GM21526 (cell line): ENCODE results near the gene BTBD9.

Source experiments
- ATAC-seq: cut with Tn5 transposase; IDR thresholded peaks from one replicate; pipeline ENCODE4 v1.9.1; 2021; ENCODE audit warnings: moderate library complexity; ENCODE audit not compliant: unreplicated experiment, low FRiP score

Gene BTBD9

DNA sequence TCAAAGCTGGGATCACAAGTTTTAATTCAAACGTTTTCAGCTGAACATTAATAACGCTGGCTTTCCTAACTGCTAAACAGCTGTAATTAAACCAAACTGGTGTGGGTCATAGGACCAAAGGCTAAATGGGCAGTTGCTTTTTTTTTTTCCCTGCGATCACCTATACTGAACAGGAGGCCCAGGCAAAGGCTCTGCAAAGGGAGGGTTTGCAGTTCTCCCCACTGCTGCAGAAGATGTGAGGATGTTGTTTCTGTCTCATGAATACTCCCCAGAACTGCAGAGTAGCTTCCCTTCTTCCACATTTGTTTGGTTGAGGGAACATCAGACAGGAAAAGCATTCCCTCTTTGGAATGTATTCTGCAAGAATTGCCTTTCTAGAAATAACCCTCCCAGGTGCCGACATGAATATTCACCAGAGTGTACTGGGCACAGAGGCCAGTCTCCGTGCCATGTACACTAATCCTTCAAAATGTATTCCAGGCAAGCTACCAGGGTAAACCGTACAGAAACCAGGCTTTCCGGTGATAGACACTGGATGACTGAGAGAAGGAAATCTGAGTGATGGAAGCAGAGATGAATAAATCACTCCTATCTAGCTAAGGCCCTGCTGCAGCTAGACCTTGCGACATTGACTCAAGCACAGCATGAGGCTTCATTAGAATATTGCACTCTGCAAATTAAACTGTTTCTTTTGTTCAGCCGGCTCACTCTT, 370.1 kb downstream of the BTBD9 start:
- ATAC-seq = no peak

DNA sequence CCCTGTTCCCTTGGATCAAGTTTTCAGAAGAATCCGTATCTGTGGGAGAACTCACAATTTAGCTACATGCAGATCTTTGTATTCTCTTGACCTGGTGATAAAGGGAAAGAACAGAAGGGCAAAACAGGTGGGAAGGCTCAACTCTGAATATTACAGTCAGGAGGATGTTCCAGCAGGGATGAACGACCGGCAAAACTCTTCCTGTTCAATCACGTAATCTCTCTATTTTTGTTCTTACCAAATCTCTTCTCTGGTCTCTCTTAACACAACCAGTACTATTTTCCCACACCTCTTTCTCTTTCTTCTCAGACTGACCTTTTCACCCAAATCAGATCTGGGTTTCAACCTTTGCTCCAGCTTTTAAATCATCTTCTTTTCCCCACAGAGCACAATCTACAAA, 371.4 kb downstream of the BTBD9 start:
- ATAC-seq = no peak

DNA sequence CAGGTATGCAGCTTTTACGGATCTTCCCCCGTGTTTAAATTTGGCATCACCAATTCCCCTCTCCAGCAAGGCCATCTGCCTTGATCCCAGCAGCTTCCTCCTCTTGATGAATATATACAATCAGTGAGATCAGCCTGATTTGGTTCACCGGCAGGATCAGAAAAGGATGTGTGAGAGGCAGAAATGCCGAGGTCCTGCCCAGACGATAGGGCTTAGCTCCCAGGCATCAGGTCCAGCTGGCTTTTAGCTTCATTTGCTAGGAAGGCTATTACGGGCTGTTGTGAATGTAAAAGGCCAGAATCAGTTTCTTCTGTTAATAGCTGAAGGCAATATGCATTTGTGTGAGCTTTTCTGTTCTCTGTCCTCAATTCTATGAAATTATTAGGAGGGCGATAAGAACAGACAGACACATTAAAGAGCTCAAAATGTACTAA, 372.8 kb downstream of the BTBD9 start:
- ATAC-seq = no peak

DNA sequence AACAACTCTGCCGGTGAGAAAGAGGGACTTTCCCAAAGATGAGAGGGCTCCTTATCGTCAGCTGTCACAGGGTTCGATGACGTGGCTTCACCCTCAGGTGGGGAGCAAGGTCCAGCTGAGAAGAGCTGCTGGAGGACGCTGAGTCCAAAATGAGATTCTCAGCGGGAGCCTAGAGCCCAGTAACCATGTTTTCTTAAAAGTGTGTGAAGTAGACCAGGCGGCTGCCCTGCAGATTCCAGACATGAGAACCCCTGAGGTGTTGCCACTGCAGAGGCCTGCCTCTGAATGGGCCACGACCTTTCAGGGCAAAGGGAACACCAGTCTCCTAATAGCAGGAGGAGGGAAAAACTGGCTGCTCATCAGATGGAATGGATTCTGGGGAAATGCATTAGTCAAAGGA, 375.1 kb downstream of the BTBD9 start:
- ATAC-seq = no peak

DNA sequence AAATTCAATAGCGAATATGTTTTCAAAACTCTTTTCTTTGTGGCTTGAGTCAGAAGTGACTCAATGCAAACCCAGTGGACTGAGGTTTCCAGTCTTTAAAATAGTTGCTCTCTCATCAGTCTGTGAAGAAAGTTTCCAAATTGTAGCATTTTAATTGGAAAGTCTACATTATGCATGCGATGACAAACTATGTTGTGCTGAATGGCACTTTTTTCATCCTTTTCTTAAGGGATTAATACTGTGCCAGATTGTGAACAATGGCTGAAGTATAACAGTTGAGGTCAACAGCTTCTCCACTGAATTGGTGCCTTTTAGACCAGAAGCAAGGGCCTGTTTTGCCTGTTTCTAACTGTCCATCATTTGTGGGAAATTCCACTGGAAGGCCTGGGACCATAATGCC, 377.1 kb downstream of the BTBD9 start:
- ATAC-seq = no peak

DNA sequence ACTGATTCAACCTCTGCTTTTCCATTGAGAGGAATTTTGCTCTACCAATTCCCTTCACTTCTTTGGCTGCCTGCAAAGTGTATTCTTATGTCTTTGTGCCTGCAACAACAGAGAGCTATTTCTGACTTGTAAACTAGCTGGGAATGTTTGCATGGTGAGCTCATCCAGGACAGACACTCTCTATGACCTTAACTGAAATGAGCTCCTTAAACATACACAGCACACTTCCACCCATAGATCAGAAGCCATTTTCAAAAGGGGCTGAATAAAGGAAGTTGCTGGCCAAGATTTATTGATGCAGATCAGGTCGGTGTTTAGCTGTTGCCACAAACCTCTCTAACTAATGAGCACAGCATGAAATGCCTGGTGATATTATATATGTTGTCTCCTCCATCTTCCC, 377.7 kb downstream of the BTBD9 start:
- no peak for ATAC-seq

DNA sequence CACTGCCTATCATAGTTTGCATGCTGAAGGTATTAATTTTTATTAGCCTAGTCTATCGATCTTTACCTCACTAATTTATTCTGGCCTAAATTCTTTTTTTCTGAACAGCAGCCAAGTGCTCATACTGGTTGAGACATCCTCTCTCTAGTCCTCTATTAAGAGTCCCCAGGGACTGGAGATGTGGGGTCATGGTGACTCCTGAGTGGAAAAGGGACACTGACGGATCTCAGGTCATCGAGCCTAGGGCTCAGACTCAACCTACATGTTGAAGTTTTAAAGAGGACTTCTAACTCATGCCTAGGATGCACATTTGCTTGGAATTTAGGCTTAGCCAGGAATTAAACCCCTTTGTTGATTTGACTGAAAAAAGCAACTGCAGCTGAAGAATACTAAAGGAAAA, 378.1 kb downstream of the BTBD9 start:
- ATAC-seq = no peak

DNA sequence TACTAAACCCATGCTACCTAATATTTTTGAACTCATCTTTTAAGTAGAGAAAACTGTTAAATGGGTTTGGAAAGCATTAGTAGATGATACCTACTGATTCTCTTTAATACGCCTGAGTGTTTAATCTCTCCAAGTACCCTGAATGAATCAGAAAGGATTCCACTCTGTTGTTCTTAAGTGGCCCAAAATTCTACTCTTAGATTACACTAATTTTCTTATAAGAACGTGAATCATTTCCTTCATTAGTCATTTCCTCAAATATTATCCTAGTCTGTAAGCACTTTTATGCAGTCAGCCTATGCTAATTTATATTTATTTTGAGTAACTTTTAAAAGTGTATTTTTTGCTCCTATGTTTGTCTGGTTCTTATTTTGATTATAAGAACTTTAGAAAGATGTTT, 380.0 kb downstream of the BTBD9 start:
- ATAC-seq = no peak

DNA sequence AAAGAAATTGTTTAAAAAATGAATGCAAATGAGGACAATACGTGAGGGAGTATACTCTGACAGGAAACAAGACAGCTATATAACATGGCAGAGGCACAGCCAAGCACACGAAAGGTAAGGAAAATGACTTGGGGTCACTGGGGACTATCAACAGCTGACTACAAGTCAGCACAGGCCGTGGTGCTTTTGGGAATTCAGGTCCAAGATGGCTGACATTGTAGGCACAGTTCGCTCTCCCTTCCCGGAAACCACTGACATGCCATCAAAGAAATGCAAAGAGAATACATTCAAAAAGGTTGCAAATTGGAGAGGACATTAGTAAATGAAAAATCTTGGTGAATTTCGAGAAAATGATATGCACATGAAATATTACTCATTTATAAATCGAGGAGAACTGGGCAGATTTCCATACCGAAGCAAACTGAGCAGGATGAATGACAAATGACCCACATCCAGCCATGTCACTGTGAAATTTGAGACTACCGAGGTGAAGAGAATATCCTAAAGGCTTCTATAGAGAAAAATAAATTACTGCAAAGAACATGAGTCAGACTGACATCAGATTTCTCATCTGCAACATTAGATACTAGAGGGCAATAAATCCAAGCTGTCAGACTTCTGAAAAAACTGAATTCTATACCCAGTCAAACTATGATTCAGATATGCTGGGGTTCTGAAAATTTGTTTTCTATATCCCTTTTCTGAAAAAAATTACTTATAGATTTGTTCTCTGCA, 391.1 kb downstream of the BTBD9 start:
- no peak for ATAC-seq

DNA sequence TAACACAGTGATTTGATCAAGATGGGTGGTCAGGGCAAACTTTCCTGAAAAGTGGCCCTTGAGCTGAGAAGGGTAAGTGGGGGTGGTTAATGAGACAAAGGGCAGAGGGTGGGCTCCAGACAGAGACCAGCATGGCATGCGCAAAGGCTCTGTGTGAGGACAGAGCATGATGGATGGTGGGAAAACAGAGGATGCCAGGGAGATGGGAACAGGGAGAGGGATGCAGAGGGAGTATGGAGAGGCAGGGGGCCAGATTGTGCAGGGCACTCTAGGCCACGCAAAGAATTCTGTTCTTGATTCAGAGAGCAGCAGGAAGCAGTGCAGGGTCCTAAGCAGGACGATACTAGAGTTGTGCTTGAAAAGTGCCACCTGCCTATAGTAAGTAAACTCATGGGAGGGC, 394.4 kb downstream of the BTBD9 start:
- no peak for ATAC-seq

DNA sequence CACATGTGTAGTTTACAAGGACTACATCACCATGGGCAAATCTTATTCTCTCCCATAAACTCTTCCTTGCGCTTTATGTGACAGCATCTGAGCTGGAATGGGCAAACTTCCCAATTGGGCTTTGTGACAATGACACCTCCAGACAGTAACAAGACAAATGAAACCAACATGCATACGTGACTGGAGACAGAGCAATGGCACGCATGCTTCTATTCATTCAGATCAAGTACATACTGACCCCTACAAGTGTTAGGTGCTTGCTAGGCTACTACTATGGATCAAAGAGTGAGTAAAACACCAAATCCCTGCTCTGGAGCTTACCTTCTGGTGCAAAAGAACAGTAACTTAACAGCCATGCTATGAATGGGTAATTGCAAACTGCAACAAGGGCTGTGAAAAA, 394.9 kb downstream of the BTBD9 start:
- no peak for ATAC-seq

DNA sequence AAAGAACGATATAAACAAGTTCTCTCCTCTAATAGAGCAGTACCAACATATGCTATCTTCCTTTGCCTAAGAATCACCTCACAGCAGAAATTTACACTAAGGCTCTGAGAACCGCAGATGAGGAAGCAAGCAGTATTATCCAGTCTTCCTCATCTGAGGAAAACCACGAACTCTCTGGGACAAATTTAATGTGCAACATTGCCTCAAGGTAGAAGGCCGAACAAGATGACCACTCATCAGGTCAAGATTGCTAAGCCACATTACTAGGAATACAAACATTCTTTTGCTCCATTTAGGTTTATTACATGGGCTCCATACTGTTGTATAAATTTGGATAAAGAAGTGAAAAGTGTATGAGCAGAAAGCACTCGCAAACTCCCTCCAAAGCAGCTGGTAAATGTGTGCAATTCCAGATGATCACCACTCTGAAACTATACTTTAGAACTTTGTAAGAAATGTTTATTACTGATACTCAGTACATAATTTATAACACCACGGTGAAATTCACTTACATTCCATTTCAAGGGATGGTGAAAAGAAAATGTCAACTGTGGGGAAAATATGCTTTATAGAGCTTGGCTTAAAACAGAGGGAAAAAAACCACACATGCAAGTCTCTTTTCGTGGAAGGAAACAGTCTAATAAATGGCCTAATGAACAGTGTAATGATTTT, 398.4 kb downstream of the BTBD9 start:
- no peak for ATAC-seq

DNA sequence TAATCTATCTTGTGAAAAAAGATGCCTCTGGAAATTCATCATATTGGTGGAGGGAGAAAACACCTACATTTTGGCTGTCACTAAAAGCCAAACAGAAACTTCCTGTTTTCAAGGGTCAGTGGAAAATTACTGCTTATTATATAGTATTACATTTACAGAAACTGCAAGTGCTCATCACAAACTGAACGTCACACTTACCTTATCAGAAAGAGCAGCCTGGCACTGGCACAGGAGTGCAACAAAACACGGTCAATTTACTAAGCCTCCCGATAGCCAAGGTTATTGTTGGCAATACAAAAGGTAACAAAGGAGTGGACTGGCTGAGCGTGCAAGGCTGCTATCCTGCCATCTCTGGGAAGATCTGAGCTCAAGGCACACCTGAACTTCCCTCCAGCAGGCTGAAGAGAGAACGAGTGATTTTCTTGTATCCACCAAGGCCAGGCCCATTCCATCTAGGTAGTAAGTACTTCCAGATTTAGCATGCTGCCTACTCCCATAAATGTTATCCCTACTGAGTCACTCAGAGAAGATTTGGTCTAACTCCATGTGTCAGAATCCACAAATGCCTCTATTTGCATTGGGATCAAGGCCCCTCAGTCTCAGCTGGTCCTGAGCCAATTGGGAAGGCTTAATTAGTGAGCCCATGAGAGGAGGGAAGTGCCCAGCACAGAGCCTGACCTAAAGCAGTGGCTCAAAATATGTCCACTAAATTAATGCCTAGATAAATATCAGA, 399.8 kb downstream of the BTBD9 start:
- ATAC-seq = no peak

DNA sequence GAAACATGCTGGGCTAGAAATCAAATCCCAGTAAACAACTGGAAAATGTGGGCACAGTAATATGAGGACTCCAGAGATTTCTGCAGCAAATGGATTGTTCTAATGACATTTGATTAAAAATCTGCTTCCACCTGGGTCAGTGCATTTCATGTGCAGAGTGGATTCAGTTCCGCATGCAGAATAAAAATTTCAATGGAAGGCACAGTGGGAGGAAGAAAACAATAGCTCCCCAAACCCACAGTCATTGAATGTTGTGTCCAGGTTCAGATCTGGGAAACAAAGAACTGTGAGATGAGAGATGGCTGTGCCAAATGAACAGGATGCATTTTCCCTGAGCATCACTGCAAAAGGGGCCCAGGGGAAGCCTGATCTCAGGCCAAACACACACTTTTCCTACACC, 403.1 kb downstream of the BTBD9 start:
- ATAC-seq = no peak

DNA sequence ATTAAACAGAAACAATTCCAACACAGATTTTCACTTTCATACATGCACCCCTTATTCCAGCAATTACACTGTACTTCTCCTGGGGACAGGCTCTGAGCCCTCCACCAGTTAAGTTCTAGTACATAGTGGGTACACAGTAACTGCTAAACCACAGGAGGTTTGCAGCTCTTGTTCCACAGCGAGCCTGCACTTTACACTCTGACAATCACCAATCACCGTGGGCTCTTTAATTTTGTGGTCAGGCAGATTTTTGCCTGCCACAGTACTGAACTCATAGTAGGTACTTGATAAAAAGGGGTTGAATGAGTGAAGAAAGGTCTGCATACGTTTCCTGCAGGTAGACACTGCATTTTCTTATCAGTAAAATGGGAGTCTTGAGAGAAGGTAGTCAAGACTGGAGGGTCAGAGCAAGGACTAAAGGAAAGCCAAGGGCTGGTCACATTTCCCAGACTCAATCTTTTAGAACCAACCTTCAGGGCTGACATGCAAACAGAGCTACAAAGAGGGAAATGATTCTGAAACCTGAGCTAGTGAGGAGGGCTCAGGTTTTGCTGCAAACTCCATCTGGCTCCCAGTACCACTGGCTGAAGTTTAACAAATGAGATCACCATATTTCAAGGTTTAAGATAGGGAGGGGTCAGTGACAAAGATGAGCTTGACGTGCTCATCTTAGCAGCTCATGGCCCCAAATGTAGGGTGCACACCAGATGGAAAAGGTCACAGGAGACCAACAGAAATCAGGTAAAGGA, 404.6 kb downstream of the BTBD9 start:
- ATAC-seq = peak; percentile 72

DNA sequence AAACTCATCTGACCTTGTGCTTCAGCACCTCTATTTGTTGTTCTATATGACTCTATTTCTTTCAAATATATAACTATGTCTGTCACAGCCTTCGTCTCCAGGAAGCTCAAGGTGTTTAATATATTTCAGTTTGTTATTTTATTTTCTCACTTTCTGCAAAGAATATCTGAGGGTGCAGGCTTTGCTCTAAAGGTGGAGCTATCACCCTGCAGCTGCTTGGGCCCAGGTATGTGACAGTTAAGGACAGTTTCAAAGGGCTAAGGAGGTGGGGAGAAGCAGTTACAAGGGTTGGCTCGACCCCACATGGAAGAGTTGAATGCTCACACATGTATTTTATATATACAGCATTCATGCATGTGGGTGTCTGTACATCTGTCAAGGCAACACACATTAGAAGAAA, 405.6 kb downstream of the BTBD9 start:
- ATAC-seq = no peak

DNA sequence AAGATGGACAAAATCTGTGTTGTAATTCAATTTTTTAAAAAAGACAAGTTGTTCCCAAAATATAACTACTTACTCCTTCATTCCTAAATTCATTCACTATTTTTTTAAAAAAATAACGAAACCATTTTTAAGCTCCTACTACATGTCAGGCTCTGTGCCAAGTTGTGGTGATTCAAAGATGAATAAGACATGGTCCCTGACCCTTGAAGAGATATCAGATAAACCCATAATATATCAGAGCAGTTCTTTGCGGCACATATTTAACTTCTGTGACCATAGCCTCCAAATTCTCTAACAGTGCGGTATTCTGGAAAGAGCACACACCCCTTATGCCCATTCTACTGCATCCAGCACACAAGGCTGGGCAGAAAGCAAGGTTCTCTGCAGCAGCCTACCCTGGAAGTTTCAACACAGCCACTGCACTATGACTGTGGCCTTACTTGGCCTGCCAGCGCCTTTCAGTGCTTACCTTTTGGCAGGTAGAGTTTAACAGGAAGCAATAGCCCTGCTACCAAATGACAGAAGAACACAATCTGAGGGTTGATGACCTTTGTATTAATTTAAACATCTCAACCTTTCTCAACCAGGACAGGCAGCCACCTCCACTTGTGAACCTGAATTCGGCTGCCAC, 406.5 kb downstream of the BTBD9 start:
- ATAC-seq = no peak

DNA sequence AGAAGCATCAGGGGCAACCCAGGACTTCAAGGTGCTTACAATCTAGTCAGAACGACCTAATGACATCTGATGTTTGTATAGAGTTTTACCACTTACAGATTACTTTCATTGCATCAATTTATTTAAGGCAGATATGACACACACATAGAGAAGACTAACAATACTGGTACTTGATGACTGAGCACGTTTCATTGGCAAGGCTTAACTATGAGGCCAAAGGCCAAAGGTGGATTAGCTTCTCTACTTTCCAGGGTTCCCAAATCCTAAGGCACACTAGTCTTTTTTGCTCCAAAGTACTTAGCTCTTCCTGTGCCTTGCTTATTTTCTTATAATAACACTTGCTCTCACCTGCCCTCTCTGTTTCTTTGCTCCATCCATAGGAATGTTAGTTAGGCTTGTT, 414.0 kb downstream of the BTBD9 start:
- ATAC-seq = no peak

DNA sequence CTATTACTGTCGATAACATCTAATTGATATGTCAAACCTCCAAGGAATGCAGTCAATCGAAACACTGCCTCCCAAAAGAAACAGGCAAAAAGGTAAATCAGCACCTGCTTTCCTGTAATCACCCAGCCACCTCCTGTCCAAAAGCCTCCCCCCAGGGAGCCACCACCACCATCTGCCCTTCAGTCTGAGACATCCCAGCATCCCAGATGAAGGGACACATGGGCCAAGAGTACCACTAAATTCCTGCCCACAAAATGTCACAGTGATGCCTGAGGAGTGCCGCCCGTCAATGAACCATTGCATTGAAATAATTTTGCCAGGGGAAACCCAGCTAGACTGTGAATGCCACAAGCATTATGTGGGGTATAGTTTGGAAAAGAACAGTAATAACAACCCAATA, 418.5 kb downstream of the BTBD9 start:
- ATAC-seq = no peak
